PC-3 (cell line): Measurements from ENCODE around the gene TNNT2.

Experiments
- EZH2 ChIP-seq: fragments of 300-600 bp; sonication (generic); IDR thresholded peaks from one replicate; pipeline ENCODE4 v1.6.1; 2017; ENCODE audit warnings: antibody characterized with exemption, mild to moderate bottlenecking, low read length; ENCODE audit not compliant: unreplicated experiment
- TF ChIP-seq, protein P1 (sequence below): fragments of 300-600 bp; sonication (generic); conservative IDR thresholded peaks from 2 replicates; pipeline ENCODE4 v1.5.1; 2017; ENCODE audit warnings: antibody characterized with exemption, low read depth, mild to moderate bottlenecking, low read length

DNA sequence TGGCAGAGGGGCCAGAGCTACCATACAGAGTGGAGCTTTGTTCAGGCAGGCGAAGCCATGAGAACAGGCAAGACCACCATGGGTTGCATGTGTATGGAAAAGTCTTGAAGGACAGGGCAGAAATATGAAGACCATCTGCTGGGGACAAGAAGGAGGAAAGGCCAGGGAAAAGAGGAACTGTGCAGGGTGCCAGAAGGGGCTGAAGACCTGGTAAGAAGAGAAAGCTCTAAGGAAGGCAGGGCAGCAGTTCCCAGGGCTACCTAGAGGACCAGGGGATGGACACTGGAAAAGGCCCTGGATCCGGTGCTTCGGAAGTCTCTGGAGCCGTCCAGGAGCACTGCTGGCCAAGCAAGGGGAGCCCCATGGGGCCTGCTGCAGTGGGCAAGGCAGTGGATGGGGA, 50.8 kb downstream of the TNNT2 start:
- TF ChIP-seq EZH2, result no peak
- TF ChIP-seq, protein P1, sequence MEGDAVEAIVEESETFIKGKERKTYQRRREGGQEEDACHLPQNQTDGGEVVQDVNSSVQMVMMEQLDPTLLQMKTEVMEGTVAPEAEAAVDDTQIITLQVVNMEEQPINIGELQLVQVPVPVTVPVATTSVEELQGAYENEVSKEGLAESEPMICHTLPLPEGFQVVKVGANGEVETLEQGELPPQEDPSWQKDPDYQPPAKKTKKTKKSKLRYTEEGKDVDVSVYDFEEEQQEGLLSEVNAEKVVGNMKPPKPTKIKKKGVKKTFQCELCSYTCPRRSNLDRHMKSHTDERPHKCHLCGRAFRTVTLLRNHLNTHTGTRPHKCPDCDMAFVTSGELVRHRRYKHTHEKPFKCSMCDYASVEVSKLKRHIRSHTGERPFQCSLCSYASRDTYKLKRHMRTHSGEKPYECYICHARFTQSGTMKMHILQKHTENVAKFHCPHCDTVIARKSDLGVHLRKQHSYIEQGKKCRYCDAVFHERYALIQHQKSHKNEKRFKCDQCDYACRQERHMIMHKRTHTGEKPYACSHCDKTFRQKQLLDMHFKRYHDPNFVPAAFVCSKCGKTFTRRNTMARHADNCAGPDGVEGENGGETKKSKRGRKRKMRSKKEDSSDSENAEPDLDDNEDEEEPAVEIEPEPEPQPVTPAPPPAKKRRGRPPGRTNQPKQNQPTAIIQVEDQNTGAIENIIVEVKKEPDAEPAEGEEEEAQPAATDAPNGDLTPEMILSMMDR, result no peak
